Stimulated activated CD4-positive, alpha-beta T cell treated with anti-CD3 and anti-CD28 coated beads, Interleukin-2, amount 100 ng/mL, for 4 hours (primary cell): ENCODE data around the gene HAUS7.
"Not testable (repeated sequence)": the region's sequence is repeated elsewhere in the genome, so short reads cannot be mapped to it uniquely, and the experiment has no call there.

Experiments used
- DNase-seq: peaks from one replicate; pipeline ENCODE4 v3.0.0-alpha.2; 2020; ENCODE audit warnings: low read depth

HAUS7 gene

DNA sequence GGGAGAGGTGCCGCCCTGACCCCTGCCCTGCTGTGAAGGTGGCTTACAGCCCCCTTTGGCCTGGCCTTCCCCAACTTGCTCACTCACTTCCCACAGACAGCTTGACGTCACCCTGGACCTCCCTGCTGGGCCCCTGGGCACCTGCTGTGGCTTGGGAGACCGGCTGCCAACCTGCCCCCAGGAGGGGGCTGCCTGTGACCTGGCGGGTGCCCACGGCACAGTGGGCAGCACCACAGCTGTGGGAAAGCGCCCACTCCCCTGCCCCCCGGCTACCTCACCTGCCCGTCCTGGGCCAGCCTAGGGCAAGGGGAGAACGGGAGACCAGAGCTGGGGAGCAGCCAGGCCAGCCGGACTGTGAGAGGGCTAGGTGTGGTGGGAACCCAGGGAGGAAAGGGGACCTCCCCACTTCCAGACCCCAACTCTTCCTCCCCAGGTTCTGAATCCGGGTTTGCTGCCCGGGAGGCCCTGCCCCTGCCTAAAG, 61.5 kb downstream of the HAUS7 start:
- no peak for DNase-seq

DNA sequence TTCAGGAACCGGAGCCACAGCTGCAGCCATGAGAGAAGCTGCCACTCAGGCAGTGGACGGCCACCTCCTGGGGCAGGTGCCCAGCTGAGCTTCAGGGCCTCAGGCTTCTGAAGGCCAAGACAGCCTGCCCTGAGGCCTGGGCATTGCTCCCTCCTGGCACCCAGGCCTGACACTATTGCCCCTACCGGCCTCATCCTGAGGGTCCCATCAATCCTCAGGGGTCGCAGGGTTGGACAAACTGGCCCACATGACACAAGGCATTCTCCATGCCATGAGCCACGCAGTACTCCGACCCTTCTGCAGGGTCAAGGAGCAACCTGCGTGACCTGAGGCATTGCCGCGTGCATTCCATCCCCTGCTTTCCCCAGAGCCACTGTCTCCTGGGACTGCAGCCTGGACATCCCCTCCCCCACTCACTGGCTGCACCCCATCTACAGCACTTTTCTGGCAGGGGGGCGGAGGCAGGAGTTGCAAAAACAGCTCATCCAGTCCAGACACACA, 62.1 kb downstream of the HAUS7 start:
- no peak for DNase-seq

DNA sequence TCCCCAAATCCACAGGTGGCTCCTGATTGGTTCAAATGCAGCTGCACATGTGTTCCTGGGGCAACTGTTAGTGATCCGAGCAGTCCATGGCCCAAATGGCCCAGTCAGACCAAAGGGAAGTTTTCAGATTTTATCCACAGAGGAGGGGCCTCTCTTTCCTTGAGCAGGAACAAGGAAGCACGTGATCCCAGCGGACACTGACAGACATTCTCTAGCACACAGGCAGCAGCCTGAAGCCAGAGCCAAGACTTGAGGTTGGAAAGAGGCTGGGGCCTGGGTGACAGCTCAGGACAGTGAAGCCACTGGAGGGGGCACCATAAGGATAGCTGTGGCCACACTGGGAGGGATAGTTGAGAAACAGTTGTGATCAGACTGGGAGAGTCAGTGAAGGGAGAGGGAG, 62.6 kb downstream of the HAUS7 start:
- no peak for DNase-seq

DNA sequence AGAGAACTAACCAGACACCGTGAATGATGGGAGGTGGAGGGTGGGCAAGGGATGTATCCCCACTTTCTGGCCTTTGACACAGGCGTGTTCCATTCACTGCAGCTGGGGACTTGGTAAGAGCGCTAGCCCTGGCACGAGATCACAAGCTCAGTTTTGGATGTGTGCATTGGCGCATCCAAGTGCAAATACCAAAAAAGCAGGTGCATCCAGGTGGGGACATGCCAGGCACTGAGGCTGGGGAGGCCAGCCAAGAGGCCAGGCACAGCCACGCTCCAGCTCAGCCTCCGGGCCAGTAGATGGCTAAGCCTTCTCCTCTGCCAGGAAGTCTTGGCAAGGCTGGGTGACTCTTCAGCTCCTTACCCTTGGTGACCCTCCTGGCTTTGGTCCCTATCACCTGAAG, 63.5 kb downstream of the HAUS7 start:
- no peak for DNase-seq

DNA sequence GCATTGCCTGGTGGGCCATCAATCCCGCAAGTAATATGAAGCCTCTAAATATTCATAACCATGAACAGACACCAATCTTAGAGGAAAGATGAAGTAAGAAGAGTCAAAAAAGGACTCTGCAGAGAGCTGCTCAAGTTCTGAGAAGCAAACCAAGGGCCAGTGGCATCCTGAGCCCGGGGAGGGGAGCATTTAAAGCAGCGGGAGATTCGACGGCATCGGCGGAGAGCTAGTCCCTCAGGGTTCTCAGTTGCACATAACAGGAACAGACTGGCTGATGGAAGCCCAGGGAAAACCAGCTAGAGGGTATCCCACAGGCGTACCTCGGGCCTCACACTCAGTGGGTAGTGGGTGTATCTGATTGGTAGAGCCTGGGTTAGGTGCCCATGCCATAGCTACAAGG, 64.4 kb downstream of the HAUS7 start:
- DNase-seq: no peak

DNA sequence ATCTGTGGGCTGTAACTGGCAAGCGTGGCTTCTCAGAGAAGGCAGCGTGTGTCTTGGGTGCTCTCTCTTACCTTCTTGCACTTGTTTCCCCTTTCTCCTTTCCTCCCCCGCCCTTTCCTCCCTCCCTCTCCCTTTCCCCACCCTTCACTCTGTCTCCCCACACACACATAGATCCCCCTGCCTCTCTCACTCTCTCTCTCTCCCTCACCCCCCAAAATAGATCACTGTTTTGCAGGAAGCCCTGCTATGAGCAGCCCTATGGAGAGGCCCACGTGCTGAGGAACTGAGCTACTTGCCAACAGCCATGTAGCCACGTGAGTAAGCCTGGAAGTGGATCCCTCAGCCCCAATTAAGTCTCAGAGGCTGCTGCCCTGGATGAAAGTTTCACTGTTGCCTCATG, 65.0 kb downstream of the HAUS7 start:
- no peak for DNase-seq

- DNase-seq: not testable (repeated sequence)
Observed at GRCh38 chrX:153404333-153404732, 66.0 kb downstream of the HAUS7 start.

DNA sequence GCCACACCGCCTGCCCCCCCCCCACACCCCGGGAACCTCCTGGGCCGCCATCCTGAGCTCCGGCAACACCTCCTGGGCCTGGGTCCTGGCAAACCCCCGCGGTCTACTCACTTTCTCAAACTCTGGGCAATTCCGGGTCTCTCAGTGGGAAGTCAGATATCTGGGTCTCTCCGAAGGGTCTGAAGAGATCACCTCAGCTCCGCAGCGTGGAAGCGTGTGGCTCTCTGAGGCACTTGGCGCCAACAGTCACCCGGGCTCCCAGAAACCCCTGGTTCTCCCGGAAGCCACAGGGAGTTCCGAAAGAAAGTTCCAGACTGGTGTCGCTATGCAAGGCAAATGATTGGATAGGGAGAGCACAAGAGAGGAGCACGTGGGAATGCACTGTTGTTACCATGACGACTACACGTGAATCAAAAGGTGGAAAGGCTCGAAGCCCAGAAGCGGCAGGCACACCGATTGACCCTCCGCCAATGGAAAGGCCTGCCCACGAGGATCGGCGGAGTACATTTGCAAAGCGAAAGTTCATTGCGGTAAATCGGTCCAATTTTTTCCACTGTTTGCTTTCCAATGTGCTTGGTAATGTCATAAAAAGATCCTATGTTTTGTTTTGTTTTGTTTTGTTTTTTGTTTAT, 69.1 kb downstream of the HAUS7 start, which contains the start of gene PNMA6E:
PNMA6E (minus strand) TSS at position 218 of the 632 bp plus-strand sequence. CDS start 2,501 bp downstream, outside the sequence.
- DNase-seq: no peak

DNA sequence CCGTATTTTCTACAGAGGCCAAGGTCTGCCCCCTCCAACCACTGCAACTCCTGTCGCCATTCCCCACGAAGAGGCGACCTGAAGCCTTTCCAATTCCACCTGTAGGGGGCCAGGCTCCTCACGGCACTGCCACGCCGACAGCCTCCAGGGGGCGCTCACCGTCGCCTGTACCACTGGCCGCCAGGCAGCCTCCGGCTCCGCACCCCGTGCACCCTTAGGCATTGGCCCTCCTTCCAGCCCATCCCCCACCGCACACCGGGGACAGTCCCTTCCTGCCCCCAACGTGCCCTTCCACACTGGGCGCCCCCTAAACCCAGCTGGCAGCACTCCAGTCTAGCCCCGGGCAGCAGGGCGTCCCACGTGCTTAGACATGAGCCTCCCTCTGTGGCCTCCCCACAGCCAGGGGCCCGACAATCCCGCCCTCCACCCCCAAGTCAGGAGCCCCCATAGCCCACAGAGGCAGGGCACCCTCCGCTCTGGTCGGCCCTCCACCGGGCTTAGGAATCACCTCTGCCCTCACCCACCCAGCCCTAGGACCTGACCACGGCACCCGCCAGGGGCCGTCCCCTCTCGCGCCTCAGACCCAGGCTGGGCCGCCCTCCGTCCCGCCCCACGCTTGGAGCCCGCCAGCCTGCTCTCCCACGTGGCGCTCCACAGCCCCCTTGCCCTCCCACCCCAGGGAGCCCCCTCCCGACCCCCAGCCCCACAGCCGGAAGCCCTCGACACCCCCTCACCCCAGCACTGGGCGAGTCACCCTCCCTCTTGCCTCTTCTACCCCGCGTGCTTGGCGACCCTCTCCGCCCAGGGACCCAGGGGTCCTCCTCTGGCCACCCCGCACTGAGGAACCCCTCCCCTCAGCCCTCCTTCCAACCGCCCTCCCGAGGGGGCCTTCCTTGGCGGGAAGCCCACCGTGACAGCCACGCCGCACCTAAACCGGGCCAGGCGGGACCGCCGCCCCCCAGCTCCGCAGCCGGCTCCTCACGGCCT, 69.9 kb downstream of the HAUS7 start:
- peak; percentile 12 for DNase-seq

GRCh38 chrX:153398275-153398960, 72.0 kb downstream of the HAUS7 start:
- DNase-seq: no peak
